Measurements from ENCODE around the gene PPARA. TPM values are rescaled to one million over a fixed set of nuclear protein-coding genes. Genes with fewer than 3 reads are reported as not detected.

The PPARA gene
- total and polyA plus RNA-seq, 2 donors (not counting 1 experiment from before 2014, with no cell fraction given), result 4.1 to 29.8 TPM

GRCh38 chr22:46175631-46176030 is 25.3 kb downstream of the PPARA start:
- Histone ChIP-seq H3K4me3 (ENCODE audit: control extremely low read depth in 1 of 5, extremely low read depth in 1 of 5, insufficient read depth in 1 of 5, low read depth in 2 of 5, low read length in 4 of 5) (no peak overlapping the region), H3K36me3 (replicated peaks in 1 of 2; ENCODE audit: control extremely low read depth in 1 of 2, control insufficient read depth in 1 of 2, extremely low read depth in 1 of 2, insufficient read depth in 2 of 2, low read length in 1 of 2) (peaks cover 8 to 16% of the 10 kb centered on the region in 2 experiments), H4K20me1 (ENCODE audit: control insufficient read depth, insufficient read depth, low read length, poor library complexity, severe bottlenecking) (no peaks in the 10 kb centered on the region), H3K79me2 (ENCODE audit: control insufficient read depth, insufficient read depth, low read length) (peaks cover 8% of the 10 kb centered on the region), H3K9ac (ENCODE audit: low read length) (no peak overlapping the region), H3K9me3 (ENCODE audit: control extremely low read depth in 1 of 3, control insufficient read depth in 2 of 3, insufficient read depth in 1 of 3, low read length in 2 of 3) (peaks cover 4 to 19% (median 15%) of the 10 kb centered on the region in 3 donors), H3K27ac (ENCODE audit: low read length in 2 of 2) (no peak overlapping the region), H3K4me1 (ENCODE audit: control insufficient read depth in 2 of 2, insufficient read depth in 2 of 2, low read length in 2 of 2) (no peaks in the 10 kb centered on the region), H2AFZ (ENCODE audit: insufficient read depth, low read depth, low read length, poor library complexity, severe bottlenecking) (no peak overlapping the region), H3K4me2 (replicated peaks; ENCODE audit: low read depth, low read length, poor library complexity, severe bottlenecking) (no peak overlapping the region), H3K27me3 (replicated peaks in 1 of 4; ENCODE audit: control extremely low read depth in 1 of 4, control insufficient read depth in 3 of 4, insufficient read depth in 4 of 4, low read length in 3 of 4) (no peaks in the 10 kb centered on the region)
- TF ChIP-seq EZH2 (IDR thresholded peaks at IDR 0.05; ENCODE audit: borderline replicate concordance, insufficient read depth, low read depth, low read length, poor library complexity, severe bottlenecking), result no peak
- TF ChIP-seq, protein P1, sequence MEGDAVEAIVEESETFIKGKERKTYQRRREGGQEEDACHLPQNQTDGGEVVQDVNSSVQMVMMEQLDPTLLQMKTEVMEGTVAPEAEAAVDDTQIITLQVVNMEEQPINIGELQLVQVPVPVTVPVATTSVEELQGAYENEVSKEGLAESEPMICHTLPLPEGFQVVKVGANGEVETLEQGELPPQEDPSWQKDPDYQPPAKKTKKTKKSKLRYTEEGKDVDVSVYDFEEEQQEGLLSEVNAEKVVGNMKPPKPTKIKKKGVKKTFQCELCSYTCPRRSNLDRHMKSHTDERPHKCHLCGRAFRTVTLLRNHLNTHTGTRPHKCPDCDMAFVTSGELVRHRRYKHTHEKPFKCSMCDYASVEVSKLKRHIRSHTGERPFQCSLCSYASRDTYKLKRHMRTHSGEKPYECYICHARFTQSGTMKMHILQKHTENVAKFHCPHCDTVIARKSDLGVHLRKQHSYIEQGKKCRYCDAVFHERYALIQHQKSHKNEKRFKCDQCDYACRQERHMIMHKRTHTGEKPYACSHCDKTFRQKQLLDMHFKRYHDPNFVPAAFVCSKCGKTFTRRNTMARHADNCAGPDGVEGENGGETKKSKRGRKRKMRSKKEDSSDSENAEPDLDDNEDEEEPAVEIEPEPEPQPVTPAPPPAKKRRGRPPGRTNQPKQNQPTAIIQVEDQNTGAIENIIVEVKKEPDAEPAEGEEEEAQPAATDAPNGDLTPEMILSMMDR (IDR thresholded peaks at IDR 0.05), result no peak
- Mint-ChIP-seq H3K4me1 (peaks cover 7% of the 10 kb centered on the region), H3K4me3 (no peak overlapping the region), H3K27me3 (no peaks in the 10 kb centered on the region), H3K27ac (no peak overlapping the region), H3K9me3 (ENCODE audit: insufficient read depth) (peaks cover 5% of the 10 kb centered on the region)
- WGBS (ENCODE audit: insufficient coverage), result 100% methylated on average over 1 of the region's 5 CpGs
- intact Hi-C loops (cut with micrococcal nuclease), result no loop called here
- ATAC-seq (ENCODE audit: low read depth), result no peak
- no peak for DNase-seq
- ChIA-PET POLR2A (no interaction called here), CTCF (interaction anchor here (0.6 kb wide), 1 partner anchor 23 kb away, joined by 4 read pairs; no protein-coding TSS in a partner anchor)

DNA sequence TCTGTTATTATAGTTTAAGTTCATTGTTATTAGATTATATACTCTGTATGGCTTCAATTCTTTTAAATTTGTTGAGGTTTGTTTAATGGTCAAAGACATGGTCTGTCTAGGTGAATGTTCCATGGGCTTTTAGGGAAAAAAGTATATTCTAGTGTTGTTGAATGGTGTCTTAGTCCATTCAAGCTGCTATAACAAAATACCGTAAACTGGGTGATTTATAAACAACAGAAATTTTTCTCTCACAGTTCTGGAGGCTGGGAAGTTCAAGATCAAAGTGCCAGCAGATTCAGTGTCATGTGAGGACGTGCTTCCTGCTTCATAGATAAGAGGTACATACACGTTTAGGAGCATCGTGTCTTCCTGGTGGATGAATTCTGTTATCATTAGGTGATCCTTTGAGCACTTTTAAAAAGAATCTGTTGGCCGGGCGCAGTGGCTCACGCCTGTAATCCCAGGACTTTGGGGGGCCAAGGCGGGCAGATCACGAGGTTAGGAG is 26.2 kb downstream of the PPARA start:
- Histone ChIP-seq H3K4me1 (ENCODE audit: control insufficient read depth in 2 of 2, insufficient read depth in 2 of 2, low read length in 2 of 2) (no peaks in the 10 kb centered on the region), H3K4me3 (ENCODE audit: control extremely low read depth in 1 of 5, extremely low read depth in 1 of 5, insufficient read depth in 1 of 5, low read depth in 2 of 5, low read length in 4 of 5) (no peak overlapping the region), H3K79me2 (ENCODE audit: control insufficient read depth, insufficient read depth, low read length) (peaks cover 5% of the 10 kb centered on the region), H3K9ac (ENCODE audit: low read length) (no peak overlapping the region), H3K27me3 (replicated peaks in 1 of 4; ENCODE audit: control extremely low read depth in 1 of 4, control insufficient read depth in 3 of 4, insufficient read depth in 4 of 4, low read length in 3 of 4) (no peaks in the 10 kb centered on the region), H3K4me2 (replicated peaks; ENCODE audit: low read depth, low read length, poor library complexity, severe bottlenecking) (no peak overlapping the region), H3K9me3 (ENCODE audit: control extremely low read depth in 1 of 3, control insufficient read depth in 2 of 3, insufficient read depth in 1 of 3, low read length in 2 of 3) (peaks cover 4 to 28% (median 25%) of the 10 kb centered on the region in 3 donors), H3K27ac (ENCODE audit: low read length in 2 of 2) (no peak overlapping the region), H4K20me1 (ENCODE audit: control insufficient read depth, insufficient read depth, low read length, poor library complexity, severe bottlenecking) (no peaks in the 10 kb centered on the region), H2AFZ (ENCODE audit: insufficient read depth, low read depth, low read length, poor library complexity, severe bottlenecking) (no peak overlapping the region), H3K36me3 (replicated peaks in 1 of 2; ENCODE audit: control extremely low read depth in 1 of 2, control insufficient read depth in 1 of 2, extremely low read depth in 1 of 2, insufficient read depth in 2 of 2, low read length in 1 of 2) (peaks cover 8 to 21% of the 10 kb centered on the region in 2 experiments)
- ATAC-seq (ENCODE audit: low read depth), result no peak
- Mint-ChIP-seq H3K27ac (no peak overlapping the region), H3K9me3 (ENCODE audit: insufficient read depth) (peaks cover 12% of the 10 kb centered on the region), H3K4me3 (no peak overlapping the region), H3K4me1 (peaks cover 2% of the 10 kb centered on the region), H3K27me3 (no peaks in the 10 kb centered on the region)
- TF ChIP-seq EZH2 (IDR thresholded peaks at IDR 0.05; ENCODE audit: borderline replicate concordance, insufficient read depth, low read depth, low read length, poor library complexity, severe bottlenecking), result no peak
- TF ChIP-seq, protein P1 (IDR thresholded peaks at IDR 0.05), result no peak
- DNase-seq, result no peak
- ChIA-PET CTCF (no interaction called here), POLR2A (no interaction called here)
- WGBS (ENCODE audit: insufficient coverage), result 93% methylated on average over 5 of the region's 9 CpGs
- intact Hi-C loops (cut with micrococcal nuclease), result no loop called here

All from B cell (primary cell).